Uterus (tissue), 2 donors: ENCODE results near the gene STIM2.

ENCODE experiments used
- POLR2A ChIP-seq, 2 donors: fragments of 450-650 bp; IDR thresholded peaks; one replicate each; pipeline ENCODE4 v1.6.1; 2016; ENCODE audit warnings: antibody characterized with exemption in 2 of 2, mild to moderate bottlenecking in 1 of 2, moderate library complexity in 1 of 2
- TF ChIP-seq, protein P1 (sequence below), 4 experiments: fragments of 200-600 bp in 2 of 4; fragments of 450-650 bp in 2 of 4; sonication (generic) in 2 of 4; IDR thresholded peaks; one replicate each; pipeline ENCODE4 v1.5.1; 2016 to 2019; ENCODE audit warnings: antibody characterized with exemption in 4 of 4, mild to moderate bottlenecking in 2 of 4, moderate library complexity in 1 of 4

DNA sequence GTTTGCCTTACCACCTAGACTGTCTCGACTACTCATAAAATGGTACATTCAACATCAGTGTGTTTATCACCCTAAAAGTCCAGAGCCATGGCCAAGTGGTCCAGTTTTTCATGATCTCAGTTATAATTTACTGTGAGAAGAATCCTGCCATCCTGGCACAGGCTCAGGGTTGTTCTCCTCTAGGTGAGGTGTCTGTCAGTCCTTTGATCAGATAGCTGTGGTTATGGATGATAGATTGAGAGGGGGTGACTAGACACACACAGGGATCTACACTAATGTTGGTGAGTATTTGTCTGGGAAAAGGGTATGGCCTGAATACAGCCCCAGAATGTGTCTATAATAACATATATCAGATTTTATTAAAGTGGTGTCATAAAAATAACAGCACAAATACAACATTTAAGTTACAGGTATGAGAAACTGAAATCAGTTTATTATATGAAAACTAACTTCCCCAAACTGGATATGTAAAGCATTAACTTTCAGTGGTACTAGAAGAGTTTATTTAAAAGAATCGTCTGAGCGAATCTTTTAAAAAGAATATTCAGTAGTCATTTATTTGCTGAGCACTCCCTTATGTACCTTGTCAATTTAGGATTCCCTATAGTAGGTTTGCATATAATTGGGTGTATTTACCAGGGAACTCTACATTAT, 93.3 kb downstream of the STIM2 start:
- TF ChIP-seq, protein P1, sequence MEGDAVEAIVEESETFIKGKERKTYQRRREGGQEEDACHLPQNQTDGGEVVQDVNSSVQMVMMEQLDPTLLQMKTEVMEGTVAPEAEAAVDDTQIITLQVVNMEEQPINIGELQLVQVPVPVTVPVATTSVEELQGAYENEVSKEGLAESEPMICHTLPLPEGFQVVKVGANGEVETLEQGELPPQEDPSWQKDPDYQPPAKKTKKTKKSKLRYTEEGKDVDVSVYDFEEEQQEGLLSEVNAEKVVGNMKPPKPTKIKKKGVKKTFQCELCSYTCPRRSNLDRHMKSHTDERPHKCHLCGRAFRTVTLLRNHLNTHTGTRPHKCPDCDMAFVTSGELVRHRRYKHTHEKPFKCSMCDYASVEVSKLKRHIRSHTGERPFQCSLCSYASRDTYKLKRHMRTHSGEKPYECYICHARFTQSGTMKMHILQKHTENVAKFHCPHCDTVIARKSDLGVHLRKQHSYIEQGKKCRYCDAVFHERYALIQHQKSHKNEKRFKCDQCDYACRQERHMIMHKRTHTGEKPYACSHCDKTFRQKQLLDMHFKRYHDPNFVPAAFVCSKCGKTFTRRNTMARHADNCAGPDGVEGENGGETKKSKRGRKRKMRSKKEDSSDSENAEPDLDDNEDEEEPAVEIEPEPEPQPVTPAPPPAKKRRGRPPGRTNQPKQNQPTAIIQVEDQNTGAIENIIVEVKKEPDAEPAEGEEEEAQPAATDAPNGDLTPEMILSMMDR (IDR thresholded peaks at IDR 0.05) = no peak
- TF ChIP-seq POLR2A (IDR thresholded peaks at IDR 0.05) = no peak
